HepG2 (cell line): Measurements from ENCODE around the gene PFDN2. TPM values are rescaled to one million over a fixed set of nuclear protein-coding genes. Genes with fewer than 3 reads are reported as not detected.
A peak's percentile ranks its signal among the peaks of the same experiment; 100 is the strongest.

Experiments used
- ATAC-seq: fragments of 200-7000 bp; cut with Tn5 transposase; 3 replicates; pipeline ENCODE4 v1.9.1; 2020; ENCODE audit warnings: mild to moderate bottlenecking, moderate library complexity
- BruUV-seq: library from RNA; stranded (reverse); fragments of 400-500 nt; replicated peaks from 2 replicates; lab custom pipeline; 2021; lab: Mats Ljungman, UMichigan
- CTCF ChIA-PET: fragments of 300-600 bp; formaldehyde crosslinking; extraction: SDS; loops from one replicate; lab custom pipeline; 2021; ENCODE audit warnings: low total read pairs, inconsistent platforms, low intra/inter-chr PET ratio; lab: Yijun Ruan, JAX
- POLR2A ChIA-PET: fragments of 350-600 bp; sonication (Branson Sonifier 250); formaldehyde crosslinking; loops from one replicate; lab custom pipeline; 2020; ENCODE audit warnings: antibody characterized with exemption, inconsistent platforms; lab: Yijun Ruan, JAX
- DNase-seq: peaks from one replicate; pipeline ENCODE4 v3.0.0-alpha.2; 2015; ENCODE audit warnings: low spot score
- FAIRE-seq: peaks from 3 replicates; lab custom pipeline; 2011; peaks lifted over from hg19 to GRCh38; lab: Jason Lieb, UNC
- H2AFZ ChIP-seq: one replicate; pipeline ENCODE4 v1.6.1; 2011; ENCODE audit warnings: low read length, inconsistent platforms
- H3K27ac ChIP-seq: fragments of 300-600 bp; 3 replicates; pipeline ENCODE4 v1.8.0; 2011; ENCODE audit warnings: mixed run types, mild to moderate bottlenecking, mixed read lengths, low read length, inconsistent platforms; ENCODE audit not compliant: insufficient read depth; ENCODE audit errors: extremely low read length
- H3K27me3 ChIP-seq, 2 experiments: fragments of 200-600 bp in 1 of 2; 2 replicates in 1 of 2; 3 replicates in 1 of 2; pipeline versions ENCODE4 v1.6.0 to v1.8.0; 2011; ENCODE audit warnings: low read length in 2 of 2, mild to moderate bottlenecking in 2 of 2, moderate library complexity in 2 of 2, inconsistent platforms in 1 of 2; ENCODE audit not compliant: insufficient read depth in 2 of 2, control insufficient read depth in 1 of 2
- H3K36me3 ChIP-seq, 2 experiments: fragments of 200-600 bp in 1 of 2; replicated peaks in 1 of 2; 2 replicates in 1 of 2; 3 replicates in 1 of 2; pipeline versions ENCODE4 v1.5.1 to v1.8.0; 2011; ENCODE audit warnings: low read length in 2 of 2, inconsistent platforms in 1 of 2; ENCODE audit not compliant: insufficient read depth in 2 of 2, control insufficient read depth in 1 of 2
- H3K4me1 ChIP-seq: 2 replicates; pipeline ENCODE4 v1.5.1; 2012; ENCODE audit warnings: low read length, inconsistent platforms; ENCODE audit not compliant: insufficient read depth
- H3K4me2 ChIP-seq: 2 replicates; pipeline ENCODE4 v1.6.0; 2011; ENCODE audit warnings: low read depth, low read length, inconsistent platforms
- H3K4me3 ChIP-seq, 3 experiments: fragments of 200-600 bp in 1 of 3; sonication (generic), shearing (Covaris generic) in 1 of 3; replicated peaks in 1 of 3; 2 replicates each; pipeline ENCODE4 v1.5.1; 2011 to 2016; ENCODE audit warnings: low read length in 3 of 3, inconsistent platforms in 2 of 3, low read depth in 2 of 3, mild to moderate bottlenecking in 2 of 3, control low read depth in 1 of 3, mixed read lengths in 1 of 3; ENCODE audit not compliant: insufficient read depth in 1 of 3
- H3K79me2 ChIP-seq: one replicate; pipeline ENCODE4 v1.6.1; 2011; ENCODE audit warnings: low read length, inconsistent platforms; ENCODE audit not compliant: insufficient read depth
- H3K9ac ChIP-seq: 2 replicates; pipeline ENCODE4 v1.6.0; 2011; ENCODE audit warnings: mild to moderate bottlenecking, low read depth, low read length, inconsistent platforms; ENCODE audit not compliant: insufficient read depth
- H3K9me3 ChIP-seq: 2 replicates; pipeline ENCODE4 v1.5.1; 2012; ENCODE audit warnings: mild to moderate bottlenecking, low read length
- H4K20me1 ChIP-seq: 2 replicates; pipeline ENCODE4 v1.6.0; 2011; ENCODE audit warnings: inconsistent platforms, mild to moderate bottlenecking, low read length, moderate library complexity; ENCODE audit not compliant: insufficient read depth
- BCLAF1 ChIP-seq: fragments of 450-650 bp; IDR thresholded peaks from 2 replicates; pipeline ENCODE4 v1.6.1; 2017; ENCODE audit warnings: mild to moderate bottlenecking
- KDM1A ChIP-seq: IDR thresholded peaks from 2 replicates; pipeline ENCODE4 v1.6.1; 2016; ENCODE audit warnings: missing compliant biosample characterization
- WIZ ChIP-seq: sonication (generic); formaldehyde crosslinking; IDR thresholded peaks from 2 replicates; pipeline ENCODE4 v1.5.1; 2020; ENCODE audit warnings: mild to moderate bottlenecking, missing genetic modification reagents
- ZNF441 ChIP-seq: sonication (generic); formaldehyde crosslinking; IDR thresholded peaks from 2 replicates; pipeline ENCODE4 v1.7.0; 2021; ENCODE audit warnings: missing genetic modification reagents, borderline replicate concordance
- ZNF784 ChIP-seq: sonication (generic); formaldehyde crosslinking; IDR thresholded peaks from 2 replicates; pipeline ENCODE4 v1.5.1; 2020; ENCODE audit warnings: missing genetic modification reagents, mild to moderate bottlenecking, borderline replicate concordance
- ZSCAN20 ChIP-seq: sonication (generic); formaldehyde crosslinking; IDR thresholded peaks from 2 replicates; pipeline ENCODE4 v1.4.0; 2020; ENCODE audit warnings: missing genetic modification reagents, mild to moderate bottlenecking, borderline replicate concordance
- WGBS: methylation state at CpG from one replicate; pipeline ENCODE4 v1.1.6; 2017; ENCODE audit warnings: low lambda C conversion rate; 5-methylcytosine and 5-hydroxymethylcytosine counted together
- in situ Hi-C: cut with HindIII; loops from 2 replicates; pipeline ENCODE4 v1.10.0; 2017; ENCODE audit warnings: low pct_unique_long_range_greater_than_20kb; ENCODE audit not compliant: extremely low pct_ligation_motif_present
- intact Hi-C: fragments of 100-400 bp; cut with micrococcal nuclease; formaldehyde crosslinking; loops from one replicate; pipeline ENCODE4 v1.10.0; 2022; ENCODE audit not compliant: unreplicated experiment
- polyA plus RNA-seq, 8 experiments: library from polyadenylated mRNA; depleted of rRNA in 3 of 8; stranded (reverse) in 7 of 8; unstranded in 1 of 8; fragments of >200 nt; fragmentation: Illumina TruSeq in 4 of 8; extraction: Trizol in 4 of 8; gene quantifications; 2 replicates each; pipeline versions ENCODE4 v1.2.1 to v1.2.3, GENCODE V29; 2011 to 2016; ENCODE audit warnings: low read depth in 4 of 8, missing spikeins in 1 of 8, mixed read lengths in 1 of 8; ENCODE audit not compliant: insufficient read depth in 1 of 8
- total RNA-seq, 5 experiments: library from RNA; depleted of rRNA; stranded (reverse); fragments of >200 nt; fragmentation: Illumina TruSeq; extraction: Trizol; gene quantifications; 2 replicates each; pipeline ENCODE4 v1.2.3, GENCODE V29; 2016; ENCODE audit warnings: low read depth in 1 of 5

Gene PFDN2
- total and polyA plus RNA-seq, 2 of the 13 experiments (the other 11 are each of a cell fraction or from before 2014, with no cell fraction given) = 62.6 to 63.6 TPM

GRCh38 chr1:161114556-161114955 lies 3.3 kb downstream of the PFDN2 start (continued):
- TF ChIP-seq ZSCAN20 (CRISPR knock-in tag) = no peak

- no peak for TF ChIP-seq WIZ (CRISPR knock-in tag)
- TF ChIP-seq BCLAF1 = no peak
- no peak for TF ChIP-seq ZNF784 (CRISPR knock-in tag)
- no peak for TF ChIP-seq ZNF441 (CRISPR knock-in tag)
- no peak for TF ChIP-seq KDM1A (CRISPR knock-in tag)
- Histone ChIP-seq H3K4me3 (no peak overlapping the region), H3K79me2 (peaks cover 78% of the 10 kb centered on the region), H3K4me1 (peaks cover 52% of the 10 kb centered on the region), H3K36me3 (peaks cover 2 to 9% of the 10 kb centered on the region in 2 experiments; a peak in 4 of 5 replicates), H3K9ac (no peak overlapping the region), H3K27ac (no peak overlapping the region), H4K20me1 (peaks cover 11% of the 10 kb centered on the region; the same call in 1 of the 2 replicates), H3K27me3 (no peaks in the 10 kb centered on the region; a peak in 1 of 5 replicates), H2AFZ (no peak overlapping the region), H3K4me2 (no peak overlapping the region), H3K9me3 (no peaks in the 10 kb centered on the region)
- CTCF ChIA-PET = no interaction called here
- no TSS peak for BruUV-seq
- FAIRE-seq = peak; percentile 30
- 90% methylated on average over 1 of the region's 1 CpG for WGBS
- DNase-seq = no peak
- intact Hi-C loops (no loop called here), in situ Hi-C loops (no loop called here)
- POLR2A ChIA-PET = no interaction called here
- ATAC-seq = no peak
Observed at GRCh38 chr1:161113915-161114314, 3.9 kb downstream of the PFDN2 start.
